GM19467 (cell line): Measurements from ENCODE around the gene EWSR1.
"Not testable (repeated sequence)": the region's sequence is repeated elsewhere in the genome, so short reads cannot be mapped to it uniquely, and the experiment has no call there.

Experiments used
- ATAC-seq: cut with Tn5 transposase; IDR thresholded peaks from one replicate; pipeline ENCODE4 v1.9.1; 2021; ENCODE audit warnings: mild to moderate bottlenecking, moderate library complexity; ENCODE audit not compliant: unreplicated experiment

The EWSR1 gene

GRCh38 chr22:29245626-29246385, 22.3 kb upstream of the EWSR1 start:
- peak; percentile 56 for ATAC-seq

GRCh38 chr22:29247891-29248290, 20.2 kb upstream of the EWSR1 start:
- not testable (repeated sequence) for ATAC-seq

- ATAC-seq: no peak
Observed at GRCh38 chr22:29251265-29251664, 16.8 kb upstream of the EWSR1 start.

DNA sequence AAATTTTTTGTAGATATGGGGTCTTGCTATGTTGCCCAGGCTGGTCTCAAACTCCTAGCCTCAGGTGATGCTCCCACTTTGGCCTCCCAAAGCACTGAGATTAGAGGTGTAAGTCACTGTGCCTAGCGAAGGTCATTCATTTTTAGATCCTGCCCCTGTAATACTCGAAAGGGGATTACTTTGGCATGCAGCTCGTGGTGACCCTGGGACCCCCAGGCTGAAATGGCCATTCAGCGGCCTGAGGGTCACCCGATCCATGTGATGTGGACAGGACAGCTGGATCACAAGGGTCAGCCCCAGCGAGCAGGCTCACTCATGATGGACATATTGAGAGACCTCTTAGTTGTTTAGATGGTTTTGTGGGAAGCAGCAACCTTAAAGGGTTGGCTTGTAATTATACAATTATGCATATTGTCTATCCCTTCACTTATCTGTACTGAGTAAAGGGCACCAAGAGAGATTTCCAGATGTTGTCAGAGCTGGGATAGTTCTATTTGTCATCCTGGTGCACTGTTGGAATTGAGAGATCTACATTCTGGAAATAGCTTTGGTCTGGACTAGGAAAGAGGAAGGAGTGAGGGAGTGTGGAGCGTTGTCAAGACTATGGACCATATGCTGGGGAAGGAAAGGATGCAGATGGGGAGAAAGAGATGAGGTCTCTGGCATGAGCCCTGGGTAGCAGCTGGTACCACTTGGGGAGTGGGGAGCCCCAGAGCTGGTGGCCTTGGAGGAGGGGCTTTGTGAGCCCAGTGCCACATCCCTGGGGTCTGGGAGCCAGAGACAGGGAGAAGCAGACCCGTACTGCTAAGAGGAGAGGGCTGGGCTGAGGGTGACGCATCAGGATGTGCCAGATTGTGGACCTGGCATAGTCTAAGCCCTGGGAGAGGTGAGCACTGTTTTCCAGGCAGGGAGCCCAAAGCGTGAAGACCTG, 15.8 kb upstream of the EWSR1 start:
- ATAC-seq: no peak

GRCh38 chr22:29253561-29254285, 14.3 kb upstream of the EWSR1 start:
- ATAC-seq: no peak

DNA sequence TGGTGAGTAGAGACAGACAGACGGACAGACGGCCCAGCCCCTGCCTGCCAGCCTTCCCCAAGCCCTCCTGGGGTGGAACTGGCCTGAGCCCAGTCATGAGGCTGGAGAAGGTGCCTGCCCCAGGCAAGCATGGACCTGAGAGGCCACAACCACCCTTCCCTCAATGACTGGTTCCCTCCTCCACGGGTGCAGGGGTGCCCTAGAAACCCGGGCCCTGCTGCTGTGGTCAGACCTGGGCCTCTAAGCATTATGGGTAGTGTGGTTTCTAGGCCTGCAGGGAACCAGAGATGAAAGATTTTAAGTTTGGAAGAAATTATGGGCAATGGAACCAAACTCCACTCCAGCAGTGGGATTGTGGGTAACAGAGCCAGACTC, 13.8 kb upstream of the EWSR1 start:
- ATAC-seq: no peak

DNA sequence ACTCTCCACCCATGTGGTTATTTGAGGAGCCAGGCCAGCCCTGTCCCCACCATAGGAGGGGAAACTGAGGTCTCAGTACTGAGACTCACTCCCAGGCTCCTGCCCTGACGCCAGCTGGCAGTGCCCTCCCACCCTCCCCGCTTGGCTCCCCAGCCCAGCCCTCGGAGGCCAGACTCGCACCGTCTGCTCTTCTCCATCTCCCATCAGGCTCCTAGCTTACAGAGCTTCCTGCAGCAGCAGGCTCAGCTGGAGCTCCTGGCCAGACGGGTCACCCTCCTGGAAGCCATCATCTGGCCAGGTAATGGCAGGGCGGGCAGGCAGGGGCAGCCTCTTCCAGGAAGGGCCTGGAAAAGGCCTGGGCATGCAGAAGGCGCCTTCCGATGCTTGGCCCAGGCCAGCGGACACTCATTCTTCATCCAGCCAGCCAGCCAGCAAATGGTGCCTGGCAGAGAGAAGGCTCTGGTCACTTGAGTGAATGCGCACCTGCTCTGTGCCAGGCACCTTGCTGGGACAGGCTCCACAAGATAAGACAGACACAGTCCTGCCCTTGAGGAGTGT, 12.9 kb upstream of the EWSR1 start:
- no peak for ATAC-seq

- no peak for ATAC-seq
Observed at GRCh38 chr22:29256606-29257325, 11.3 kb upstream of the EWSR1 start.

- ATAC-seq: no peak
Observed at GRCh38 chr22:29257751-29258181, 10.3 kb upstream of the EWSR1 start.

- ATAC-seq: no peak
Observed at GRCh38 chr22:29258407-29259252, 9.4 kb upstream of the EWSR1 start.

DNA sequence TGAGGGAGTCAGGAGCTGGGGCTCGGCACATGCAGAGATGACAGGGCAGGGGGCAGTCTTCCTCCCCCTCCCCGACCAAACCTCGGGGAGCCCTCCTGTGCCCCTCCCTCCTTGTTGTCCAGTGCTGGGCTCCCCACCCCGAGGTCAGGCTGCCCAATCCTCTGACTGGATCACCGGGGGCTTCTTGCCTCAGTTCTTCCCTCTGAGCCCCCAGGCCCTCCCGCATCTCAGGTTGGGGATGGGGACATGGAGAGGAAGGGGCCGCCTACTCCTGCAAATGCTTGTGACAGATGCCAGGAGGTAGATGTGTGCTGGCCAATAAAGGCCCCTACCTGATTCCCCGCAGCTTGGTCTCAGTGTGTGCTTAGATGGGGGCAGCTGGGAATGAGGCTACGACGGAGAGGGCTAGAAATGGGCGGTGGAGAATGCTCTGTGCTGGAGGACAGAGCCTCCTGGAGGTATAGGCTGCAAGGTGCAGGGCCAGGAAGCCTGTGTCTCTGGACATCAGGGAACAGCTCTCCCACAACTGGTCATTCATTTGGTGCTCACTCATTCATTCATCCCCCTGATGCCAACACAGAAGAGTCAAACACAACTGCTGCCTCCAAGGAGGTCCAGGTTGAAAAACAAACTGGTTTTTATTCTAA, 8.7 kb upstream of the EWSR1 start:
- no peak for ATAC-seq

DNA sequence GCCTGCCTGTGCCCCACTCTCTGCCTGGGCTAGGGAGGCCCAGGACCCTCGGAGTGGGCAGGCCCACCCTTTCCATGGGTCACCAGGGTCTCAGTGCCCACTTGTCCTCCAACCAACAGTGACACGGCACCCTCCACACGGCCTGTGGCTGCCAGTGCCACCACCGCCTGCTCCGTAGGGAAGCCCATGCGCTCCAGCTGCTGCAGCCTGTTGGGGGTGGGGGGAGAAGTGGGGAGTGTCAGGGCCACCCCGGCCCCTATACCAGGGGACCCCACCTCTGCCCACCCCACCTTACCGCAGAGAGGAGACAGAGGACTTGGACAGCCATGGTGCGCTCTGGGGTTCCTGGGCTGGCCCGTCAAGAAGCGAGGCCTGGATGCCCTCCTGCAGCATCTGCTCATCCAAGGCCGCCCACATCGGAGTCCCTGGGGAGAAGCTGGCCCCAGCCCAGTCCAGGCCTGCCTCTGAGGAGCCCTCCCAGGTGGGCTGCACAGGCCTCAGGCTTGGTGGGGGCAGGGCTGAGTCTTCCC, 8.0 kb upstream of the EWSR1 start:
- ATAC-seq: no peak

DNA sequence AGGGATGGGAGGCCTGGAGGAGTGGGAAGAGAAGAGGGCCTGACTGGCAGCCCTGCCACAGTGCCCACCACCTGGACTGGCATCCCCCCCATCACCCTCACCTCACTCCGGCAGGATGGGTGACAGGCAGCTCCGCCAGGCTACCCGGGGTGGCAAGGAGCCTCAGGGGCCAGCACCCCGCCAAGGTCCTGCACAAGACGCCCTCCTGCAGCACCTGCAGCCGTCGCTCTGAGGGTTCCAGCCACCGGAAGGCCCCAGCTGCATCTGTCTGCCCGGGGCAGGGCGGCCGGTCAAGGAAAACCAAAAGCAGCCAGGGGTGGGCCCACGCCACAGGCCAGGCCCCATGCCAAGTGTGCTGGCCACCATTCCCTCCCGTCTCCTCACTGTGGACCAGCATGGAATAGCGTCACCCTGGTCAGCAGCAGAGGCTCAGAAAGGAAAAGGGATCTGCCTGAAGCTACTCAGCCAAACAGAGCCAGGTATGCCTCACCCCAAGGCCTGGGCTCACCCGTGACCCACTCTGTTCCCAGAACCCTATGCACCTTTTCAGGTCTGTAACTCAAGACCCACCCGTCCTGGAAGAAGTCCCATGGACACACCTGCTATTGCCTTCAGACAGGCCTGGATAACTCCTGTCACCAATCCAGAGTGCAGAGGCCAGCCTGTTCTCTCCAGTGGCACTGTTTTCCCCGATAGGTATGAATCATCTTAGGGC, 7.3 kb upstream of the EWSR1 start:
- no peak for ATAC-seq

DNA sequence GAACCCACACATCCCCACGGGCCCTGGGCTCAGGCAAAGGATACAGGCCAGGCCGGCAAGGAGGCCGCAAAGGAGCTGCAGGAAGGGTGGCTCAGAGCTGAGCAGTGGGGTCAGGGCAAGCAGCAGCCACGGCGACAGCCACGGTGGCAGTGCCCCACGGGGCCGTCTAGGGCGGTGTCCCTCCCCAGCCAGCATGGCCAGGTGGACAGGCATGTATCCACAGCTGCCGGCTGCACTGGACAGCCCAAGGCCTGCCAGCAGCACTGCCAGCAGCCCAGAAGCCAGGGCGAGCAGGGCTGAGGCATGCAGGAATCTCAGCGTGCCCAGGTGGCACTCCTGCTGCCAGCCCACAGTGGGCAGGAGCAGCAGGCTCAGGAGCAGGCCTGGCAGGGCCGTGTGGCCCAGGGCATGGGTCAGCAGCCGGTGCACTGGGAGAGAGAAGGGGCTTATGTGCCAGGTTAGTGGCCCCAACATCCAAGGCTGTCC, 4.2 kb upstream of the EWSR1 start:
- no peak for ATAC-seq

GRCh38 chr22:29265305-29265704, 2.8 kb upstream of the EWSR1 start:
- no peak for ATAC-seq

GRCh38 chr22:29265929-29266328, 2.1 kb upstream of the EWSR1 start:
- ATAC-seq: no peak

GRCh38 chr22:29266564-29267461, 1.3 kb upstream of the EWSR1 start:
- no peak for ATAC-seq
